ENCODE data around the gene LILRB2. TPM values are rescaled to one million over a fixed set of nuclear protein-coding genes. Genes with fewer than 3 reads are reported as not detected.

Gene LILRB2
- total and polyA plus RNA-seq, 9 of the 15 experiments (the other 6 are each of a cell fraction or from before 2014, with no cell fraction given) = not detected

DNA sequence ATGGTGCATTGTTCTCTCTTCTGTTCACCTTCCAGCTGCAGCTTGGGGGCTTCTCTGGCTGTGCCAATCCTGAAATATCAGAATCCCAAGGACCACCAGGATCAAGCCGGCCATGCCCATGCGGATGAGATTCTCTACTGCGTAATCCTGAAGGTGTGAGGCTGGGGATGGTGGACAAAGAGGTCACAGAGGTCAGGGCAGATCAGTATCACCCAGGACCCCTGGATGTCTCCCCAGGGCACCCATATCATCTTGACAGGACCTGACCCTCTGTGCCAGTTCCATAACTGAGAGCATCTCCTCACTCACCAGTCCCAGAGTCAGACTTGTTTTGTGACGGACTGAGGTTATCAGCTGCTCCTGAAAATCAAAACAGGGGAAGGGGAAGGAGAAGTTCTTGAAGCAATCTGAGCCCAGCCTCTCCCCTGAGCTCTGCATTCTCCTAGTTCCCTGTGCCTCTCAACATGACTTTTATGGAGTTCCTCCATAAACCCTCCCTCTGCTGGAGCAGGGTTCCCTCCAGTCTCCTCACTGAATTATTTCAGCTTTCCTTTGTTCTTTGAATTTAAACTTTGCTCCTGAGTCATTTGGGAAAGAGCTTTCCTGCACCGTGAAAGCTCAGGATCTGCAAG is 26.6 kb upstream of the LILRB2 start (continued):
- TF ChIP-seq CBX8 (IDR thresholded peaks at IDR 0.05; ENCODE audit: borderline replicate concordance, extremely low read depth, low read depth, low read length, poor library complexity, severe bottlenecking) = no peak

DNA sequence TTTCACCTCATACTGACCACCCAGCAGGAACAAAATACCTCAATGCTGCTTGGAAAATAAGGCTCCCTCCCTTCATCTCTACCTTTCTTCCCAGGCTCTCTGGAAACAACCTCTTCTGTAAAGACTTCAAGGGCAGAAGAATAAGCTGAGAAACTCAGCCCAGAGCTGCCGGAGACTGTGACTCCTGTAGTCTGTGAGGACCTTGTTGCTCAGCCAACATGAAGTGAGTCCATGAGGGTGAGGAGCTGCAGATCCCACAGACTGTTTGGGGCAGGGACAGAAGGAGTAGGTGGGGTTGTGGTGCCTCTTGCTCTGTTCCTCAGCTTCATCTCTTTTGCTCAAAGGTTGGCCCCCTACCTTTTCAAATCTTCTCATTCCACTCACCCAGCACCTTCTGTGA is 24.2 kb upstream of the LILRB2 start:
- no peak overlapping the region for H3K27ac ChIP-seq (ENCODE audit: extremely low read depth, low read depth, low read length)

More for the DNA sequence above, 24.2 kb upstream of the LILRB2 start:
- no peaks in the 10 kb centered on the region for H3K4me1 ChIP-seq (replicated peaks in 1 of 2; ENCODE audit: control insufficient read depth in 2 of 2, insufficient read depth in 2 of 2, low read length in 2 of 2)
- FAIRE-seq (no peak), ATAC-seq (no peak), DNase-seq (ENCODE audit: extremely low read depth in 1 of 4, low spot score in 3 of 4) (no peak)
- intact Hi-C loops (cut with micrococcal nuclease) = no loop called here
- H3K36me3 ChIP-seq (ENCODE audit: control insufficient read depth, insufficient read depth, low read length) = no peaks in the 10 kb centered on the region
- CTCF ChIA-PET (ENCODE audit: low intra/inter-chr PET ratio) = interaction anchor here (0.6 kb wide), 1 partner anchor 20 kb away, joined by 3 read pairs; no protein-coding TSS in a partner anchor
- H2AFZ ChIP-seq (ENCODE audit: low read depth, low read length) = no peak overlapping the region
- H4K20me1 ChIP-seq (replicated peaks; ENCODE audit: control insufficient read depth, insufficient read depth, low read length) = no peaks in the 10 kb centered on the region
- no TSS peak for BruUV-seq (replicated peaks)
- H3K27me3 ChIP-seq (ENCODE audit: control insufficient read depth in 2 of 2, insufficient read depth in 2 of 2, low read length in 2 of 2) = peaks cover 4 to 11% of the 10 kb centered on the region in 2 experiments; a peak in 2 of 5 replicates
- H3K9ac ChIP-seq (ENCODE audit: insufficient read depth in 1 of 2, low read depth in 2 of 2, low read length in 2 of 2) = no peak overlapping the region
- no peak overlapping the region for H3K4me3 ChIP-seq
- H3K9me3 ChIP-seq (replicated peaks; ENCODE audit: control insufficient read depth, insufficient read depth, low read depth, low read length) = no peaks in the 10 kb centered on the region
- in situ Hi-C loops (cut with MboI) = no loop called here
- WGBS (ENCODE audit: insufficient coverage, low coverage, missing lambda C conversion rate) = 0% methylated on average over 1 of the region's 1 CpG
- no peaks in the 10 kb centered on the region for H3K9me1 ChIP-seq (ENCODE audit: control insufficient read depth, insufficient read depth, low read length)
- no peaks in the 10 kb centered on the region for H3K79me2 ChIP-seq (ENCODE audit: control insufficient read depth, insufficient read depth, low read length)
- TF ChIP-seq MCM2 (IDR thresholded peaks at IDR 0.05; ENCODE audit: low read depth) (no peak), SP2 (IDR thresholded peaks at IDR 0.05; ENCODE audit: extremely low read depth, low read depth, low read length, poor library complexity, severe bottlenecking) (no peak), ZZZ3 (IDR thresholded peaks at IDR 0.05) (no peak), GTF2A2 (tag; IDR thresholded peaks at IDR 0.05) (no peak), ZNF77 (CRISPR knock-in tag; IDR thresholded peaks at IDR 0.05) (no peak), ARID2 (IDR thresholded peaks at IDR 0.05) (no peak), ZNF140 (CRISPR knock-in tag; IDR thresholded peaks at IDR 0.05) (no peak)
- POLR2A ChIA-PET = no interaction called here
- no peak overlapping the region for H3K4me2 ChIP-seq (ENCODE audit: insufficient read depth, low read length)
